SH-SY5Y (cell line): ENCODE measurements around the gene SARDH.

ENCODE experiments used
- GATA2 ChIP-seq: IDR thresholded peaks from 2 replicates; pipeline ENCODE4 v1.6.1; 2011; ENCODE audit warnings: mild to moderate bottlenecking, low read depth, low read length
- GATA3 ChIP-seq: IDR thresholded peaks from 2 replicates; pipeline ENCODE4 v1.6.1; 2011; ENCODE audit warnings: low read depth, mild to moderate bottlenecking, low read length, moderate library complexity

Gene SARDH

DNA sequence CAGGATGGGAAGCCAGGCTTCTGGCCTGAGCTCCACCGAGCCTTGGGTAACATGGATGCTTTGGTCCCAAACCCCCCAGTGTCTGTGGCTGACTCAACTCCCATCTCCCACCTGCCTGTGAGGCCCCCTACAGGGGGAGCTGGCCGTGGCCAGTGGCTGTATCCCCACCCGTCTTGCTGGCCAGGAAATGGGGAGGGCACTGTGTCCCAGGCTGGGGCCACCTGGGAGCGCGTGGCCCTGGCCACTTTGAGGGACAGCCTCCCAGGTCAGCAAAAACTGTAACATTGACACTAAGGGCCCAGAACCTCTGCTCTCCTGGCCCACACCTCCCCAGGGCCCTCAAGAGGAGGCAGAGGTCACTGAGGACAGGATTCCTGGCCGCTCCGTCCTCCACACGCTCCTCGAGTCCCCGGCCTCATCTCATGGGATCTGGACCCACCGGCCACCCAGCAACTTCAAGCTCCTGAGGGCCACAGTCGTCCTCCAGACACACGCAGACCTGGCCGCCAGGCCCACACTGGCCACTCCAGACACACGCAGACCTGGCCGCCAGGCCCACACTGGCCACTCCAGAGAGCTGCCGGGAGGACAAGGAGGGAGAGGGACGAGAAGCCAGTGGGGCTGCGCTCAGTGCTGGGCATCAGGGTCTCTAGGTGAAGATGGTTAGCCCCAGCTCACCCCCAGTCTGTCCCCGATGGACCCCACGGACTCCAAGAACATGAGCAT, 57.7 kb downstream of the SARDH start:
- TF ChIP-seq GATA3 (no peak), GATA2 (no peak)

DNA sequence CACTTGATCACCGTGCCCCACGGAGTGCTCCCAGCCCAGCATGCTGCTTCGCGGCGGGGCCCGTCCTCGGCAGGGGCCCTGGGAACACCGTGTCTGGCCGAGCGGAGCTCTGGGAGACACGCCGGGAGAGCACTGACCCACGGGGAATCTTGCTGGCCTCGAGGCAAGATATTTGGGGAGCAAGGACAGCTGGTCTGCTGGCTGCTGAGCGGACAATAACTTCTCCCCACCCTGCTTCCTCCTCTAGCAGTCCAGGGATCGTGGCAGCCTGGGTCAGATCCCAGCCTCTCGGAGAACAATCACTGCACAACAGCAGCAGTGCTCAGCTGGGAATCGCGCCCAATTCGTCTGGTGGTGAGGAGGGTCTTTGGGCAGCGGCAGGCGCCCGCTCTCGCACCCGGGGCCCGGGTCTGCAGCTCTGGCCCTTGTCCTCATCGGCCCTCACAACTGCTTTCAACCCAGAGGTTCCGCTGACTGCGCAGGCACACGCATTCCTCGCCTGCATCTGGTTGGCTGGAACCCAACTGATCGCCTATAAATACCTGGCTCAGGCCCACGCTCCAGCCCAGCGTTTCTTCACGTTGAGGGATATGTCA, 58.6 kb downstream of the SARDH start:
- TF ChIP-seq GATA3 (no peak), GATA2 (no peak)

DNA sequence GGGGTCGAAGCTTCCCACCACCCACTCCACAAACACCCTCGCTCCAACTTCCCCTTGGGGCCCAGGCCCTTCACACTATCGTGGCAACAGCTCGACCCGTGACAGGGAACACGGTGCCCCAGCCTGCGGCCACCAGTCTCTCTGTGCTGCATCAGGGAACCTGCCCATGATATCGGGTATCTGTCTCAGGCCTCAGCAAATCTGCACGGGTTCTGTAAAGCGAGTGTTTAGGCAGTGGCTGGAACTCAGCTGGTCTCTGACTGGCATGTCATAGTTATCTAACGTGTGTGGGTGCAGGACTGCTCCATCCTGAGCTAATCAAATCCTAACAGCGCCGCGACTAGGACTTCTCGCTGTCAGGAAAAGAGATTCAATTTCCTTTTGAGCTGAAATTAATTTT, 59.1 kb downstream of the SARDH start:
- TF ChIP-seq GATA3 (no peak), GATA2 (no peak)

DNA sequence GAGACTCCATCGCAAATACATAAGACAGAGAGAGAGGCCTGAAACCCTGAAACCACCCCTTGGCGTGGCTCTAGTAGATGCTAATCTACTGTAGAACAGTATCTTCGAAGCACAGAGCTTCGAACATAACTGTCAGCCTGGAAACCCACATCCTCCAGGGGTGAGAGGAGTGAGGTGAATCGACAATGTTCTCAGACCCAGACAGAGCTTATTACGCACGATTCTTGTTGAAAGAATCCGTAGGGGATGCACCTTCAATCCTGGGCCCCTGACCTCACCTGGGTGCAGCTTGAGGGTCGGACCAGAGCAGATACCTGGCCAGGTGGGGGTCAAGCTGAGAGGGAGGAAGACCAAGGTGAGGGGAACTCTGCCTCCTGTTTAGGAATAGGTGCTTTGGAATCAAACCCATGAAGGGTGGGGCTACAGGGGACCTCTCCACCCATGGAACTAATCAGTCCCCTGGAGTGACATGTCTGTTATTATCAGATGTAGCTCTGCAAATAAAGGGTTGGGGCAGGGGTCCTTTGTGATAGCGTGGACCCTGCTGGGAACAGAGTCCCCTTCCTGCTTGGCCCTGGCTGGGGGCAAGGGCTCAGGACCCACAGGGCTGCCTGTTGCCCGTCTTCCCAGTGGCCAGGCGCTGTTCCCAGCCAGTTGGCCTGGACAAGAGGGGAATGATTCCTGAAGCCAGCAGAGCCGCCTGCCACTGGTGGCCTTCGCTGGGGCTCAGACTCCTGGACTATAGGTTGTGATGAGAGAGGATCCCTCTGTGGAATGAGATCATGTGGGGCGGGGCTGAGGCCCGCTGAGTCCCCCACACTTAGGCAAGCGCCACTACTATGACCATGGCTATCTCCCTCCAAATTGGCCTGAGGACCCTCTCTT, 60.8 kb downstream of the SARDH start:
- no peak for TF ChIP-seq GATA2
- TF ChIP-seq GATA3 = no peak

DNA sequence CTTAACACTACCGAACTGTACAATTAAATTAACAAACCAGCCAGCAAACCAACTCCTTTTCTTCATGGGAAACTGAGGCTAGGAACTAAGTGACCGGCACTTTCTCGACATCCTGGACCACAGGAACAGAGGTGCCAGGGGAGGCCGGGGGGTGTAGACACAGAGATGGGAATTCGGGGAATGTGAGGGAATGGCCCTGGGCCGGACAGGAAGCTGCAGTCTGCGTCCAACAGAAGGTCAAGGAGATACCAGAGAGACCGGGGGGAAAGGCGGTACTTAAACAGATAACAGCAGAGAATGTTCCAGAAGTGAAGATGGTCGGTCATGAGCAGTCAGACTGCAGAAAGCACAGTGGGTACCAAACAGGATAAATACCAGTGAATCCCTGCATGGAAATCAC, 61.7 kb downstream of the SARDH start:
- TF ChIP-seq GATA2 (no peak), GATA3 (no peak)

DNA sequence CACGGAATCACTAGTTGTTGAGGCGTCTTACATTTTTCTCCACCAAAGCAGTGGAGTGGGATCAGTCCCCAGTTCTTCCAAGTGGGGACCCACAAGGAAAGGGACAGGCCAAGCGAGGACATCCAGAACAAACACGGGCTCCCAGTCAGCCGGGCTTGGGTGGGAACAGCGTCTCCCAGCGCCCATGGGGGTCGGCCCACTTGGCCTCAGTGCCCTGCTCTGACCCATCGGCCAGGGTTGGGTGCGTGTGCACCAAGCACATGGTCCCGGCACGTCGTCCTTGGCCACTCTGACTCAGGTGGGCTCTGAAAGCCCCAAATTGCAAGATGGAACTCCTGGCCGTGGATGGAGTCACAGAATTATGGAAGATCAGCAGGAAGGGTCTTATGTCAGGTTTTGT, 64.1 kb downstream of the SARDH start:
- TF ChIP-seq GATA2 = no peak
- no peak for TF ChIP-seq GATA3

DNA sequence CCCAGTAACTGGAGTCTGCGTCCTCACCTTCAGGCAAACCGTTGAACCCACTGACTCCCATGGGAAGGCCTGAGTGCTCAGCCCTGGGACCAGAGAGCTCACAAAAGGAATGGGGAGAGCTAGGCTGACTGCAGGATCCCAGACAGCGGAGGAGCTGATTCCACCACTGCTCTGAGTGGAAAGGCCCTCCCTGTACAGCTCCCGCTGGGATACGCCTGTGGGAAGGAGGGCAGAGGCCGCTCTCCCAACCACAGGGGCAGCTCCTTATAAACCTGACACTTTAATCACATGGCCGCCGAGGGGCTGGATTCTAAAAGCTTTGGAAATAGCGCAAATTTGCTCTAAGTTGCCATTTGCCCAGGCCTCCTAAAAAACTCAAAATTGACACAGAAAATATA, 64.9 kb downstream of the SARDH start:
- TF ChIP-seq GATA3 = no peak
- TF ChIP-seq GATA2 = no peak

DNA sequence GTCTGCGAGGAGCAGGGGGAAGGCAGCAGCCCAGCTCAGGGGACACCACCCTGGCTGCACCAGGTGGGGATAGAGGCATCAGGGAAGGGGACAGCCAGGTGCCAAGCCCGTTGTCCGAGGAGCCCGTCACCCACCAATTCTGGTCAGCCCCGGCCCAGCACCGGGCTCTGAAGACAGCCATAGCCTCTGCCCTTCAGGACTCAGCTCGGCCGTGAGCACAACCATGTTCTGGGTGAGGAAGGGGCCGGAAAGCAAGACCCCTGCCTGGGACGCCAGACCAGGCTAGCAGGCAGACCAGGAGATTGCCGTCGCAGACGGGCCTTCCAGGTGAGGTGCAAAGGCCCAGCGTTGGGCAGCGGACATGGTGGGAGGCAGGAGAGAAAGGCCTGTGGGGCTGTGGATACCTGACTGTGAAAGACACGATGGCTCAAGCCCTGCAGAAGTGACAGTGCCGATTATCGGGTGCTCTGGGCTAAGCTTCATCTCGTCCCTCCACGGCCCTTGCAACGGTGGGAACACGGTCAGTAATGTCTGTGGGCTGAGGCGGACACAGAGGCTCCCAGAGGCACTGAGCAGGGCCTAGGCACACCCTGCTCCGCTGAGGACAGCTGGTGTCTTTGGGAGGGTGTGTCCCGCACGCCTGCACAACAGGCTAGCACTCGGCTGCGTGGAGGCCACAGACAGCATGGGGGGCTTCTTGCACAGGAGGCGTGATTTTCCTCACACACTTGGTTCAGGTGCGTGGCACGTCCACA, 65.5 kb downstream of the SARDH start:
- TF ChIP-seq GATA3 (no peak), GATA2 (no peak)

DNA sequence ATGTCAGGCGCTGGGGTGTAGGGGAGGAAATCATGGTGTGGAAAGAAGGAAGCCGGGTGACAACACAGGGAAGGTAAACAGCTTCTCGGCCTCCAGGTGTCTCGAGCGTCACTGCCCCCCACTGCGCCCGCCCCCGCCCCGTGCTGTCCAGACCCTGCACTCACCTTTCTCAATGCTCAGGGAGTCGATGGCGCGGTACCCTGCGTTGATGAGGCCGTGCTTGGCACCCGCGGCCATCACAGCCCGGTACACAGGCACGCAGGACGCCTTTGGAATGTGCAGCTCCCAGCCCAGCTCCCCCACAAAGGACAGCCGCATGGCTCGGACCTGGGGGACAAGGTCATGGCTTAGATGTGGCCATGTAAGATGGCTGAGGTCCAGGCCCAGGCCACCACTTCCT, 66.8 kb downstream of the SARDH start:
- TF ChIP-seq GATA3 = no peak
- no peak for TF ChIP-seq GATA2

DNA sequence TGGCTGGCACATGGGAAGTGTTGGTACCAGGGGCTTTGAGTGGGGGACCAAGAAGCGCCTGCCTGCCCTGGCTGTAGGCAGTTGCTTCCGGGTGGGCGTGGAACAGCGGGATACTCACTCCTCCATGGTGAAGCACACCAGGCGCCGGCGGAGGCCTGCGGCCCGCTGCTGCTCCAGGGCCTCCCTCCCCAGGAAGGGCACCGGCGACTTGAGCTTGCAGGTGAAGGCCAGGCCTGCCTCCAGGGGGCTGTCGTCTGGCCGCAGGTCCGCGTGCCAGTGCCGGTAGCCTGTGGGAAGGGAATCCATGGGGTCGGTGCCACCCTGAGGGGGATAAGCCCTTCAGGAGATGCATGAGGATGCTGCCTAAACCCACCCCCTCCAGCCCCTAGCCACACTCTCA, 67.7 kb downstream of the SARDH start:
- TF ChIP-seq GATA2 (no peak), GATA3 (no peak)

DNA sequence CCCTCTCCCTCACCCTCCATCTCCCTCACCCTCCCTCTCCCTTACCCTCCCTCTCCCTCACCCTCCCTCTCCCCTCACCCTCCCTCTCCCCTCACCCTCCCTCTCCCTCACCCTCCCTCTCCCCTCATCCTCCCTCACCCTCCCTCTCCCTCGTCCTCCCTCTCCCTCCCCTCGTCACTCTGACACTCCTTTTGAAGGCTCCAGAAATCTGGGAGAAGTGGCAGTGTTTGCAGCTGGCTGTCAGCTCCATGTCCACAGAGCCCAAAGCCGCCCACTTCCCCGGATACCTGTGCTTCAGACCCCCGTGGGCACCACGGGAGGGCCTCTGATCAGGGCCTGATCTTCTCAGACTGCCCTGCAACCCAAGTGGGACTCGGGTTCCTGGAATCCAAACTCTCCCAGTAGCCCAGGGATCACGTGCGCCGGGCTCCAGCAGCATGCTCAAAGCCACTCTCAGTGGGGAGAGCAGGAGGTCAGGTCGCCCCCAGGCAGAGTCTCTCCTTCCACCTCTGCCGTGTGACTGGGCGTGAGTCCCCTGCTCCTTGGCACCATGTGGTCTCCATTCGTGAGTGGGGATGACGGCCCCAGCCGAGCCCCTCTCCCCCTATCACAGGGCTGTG, 68.9 kb downstream of the SARDH start:
- TF ChIP-seq GATA2 (no peak), GATA3 (no peak)

DNA sequence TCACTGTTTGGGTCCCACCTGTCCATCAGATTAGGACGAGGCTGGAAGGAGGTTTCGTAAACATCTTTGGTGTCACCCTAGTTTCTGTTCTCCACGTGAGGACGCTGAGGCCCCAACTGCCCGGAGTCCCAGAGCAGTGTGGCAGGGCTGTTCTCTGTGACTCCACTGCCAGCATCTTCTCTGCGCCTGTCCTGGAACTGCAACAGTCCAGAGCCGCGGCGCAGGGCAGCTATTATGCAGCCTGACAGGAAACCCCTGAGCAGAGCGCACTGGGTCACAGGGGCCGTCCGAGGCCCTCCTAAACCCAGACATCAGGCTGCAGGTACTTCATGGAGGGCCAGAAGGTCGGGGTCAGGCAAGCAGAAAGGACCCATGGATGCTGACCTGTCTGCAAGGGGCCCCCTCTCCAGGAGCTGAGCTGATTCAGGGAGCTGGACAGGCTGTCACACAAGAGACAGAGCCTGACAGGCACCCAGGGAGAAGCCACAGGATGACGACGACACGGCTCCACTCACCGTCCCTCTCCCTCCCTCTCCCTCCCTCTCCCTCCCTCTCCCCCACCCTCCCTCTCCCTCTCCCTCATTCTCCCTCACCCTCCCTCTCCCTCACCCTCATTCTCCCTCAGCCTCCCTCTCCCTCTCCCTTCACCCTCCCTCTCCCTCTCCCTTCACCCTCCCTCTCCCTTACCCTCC, 70.2 kb downstream of the SARDH start:
- TF ChIP-seq GATA3 = no peak
- TF ChIP-seq GATA2 = no peak

DNA sequence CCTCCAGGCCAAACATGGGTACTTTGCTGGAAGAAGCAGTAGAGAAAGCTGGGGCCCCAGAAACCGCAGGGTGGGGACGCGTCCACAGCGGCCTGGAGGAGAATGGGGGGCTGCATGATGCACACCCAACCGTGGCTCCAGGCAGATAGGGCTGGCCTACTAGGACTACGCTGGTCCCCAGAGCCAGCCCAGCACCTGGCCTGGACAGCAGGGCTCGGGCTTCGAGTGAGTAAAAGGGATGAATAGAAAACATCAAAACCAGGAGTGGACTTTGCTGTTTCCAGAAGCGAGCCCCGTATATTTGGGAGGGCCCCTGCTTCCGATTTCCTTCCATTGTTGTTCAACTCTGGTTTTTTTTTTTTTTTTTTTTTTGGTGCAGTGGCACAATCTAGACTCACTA, 71.3 kb downstream of the SARDH start:
- TF ChIP-seq GATA3 = no peak
- TF ChIP-seq GATA2 = no peak

DNA sequence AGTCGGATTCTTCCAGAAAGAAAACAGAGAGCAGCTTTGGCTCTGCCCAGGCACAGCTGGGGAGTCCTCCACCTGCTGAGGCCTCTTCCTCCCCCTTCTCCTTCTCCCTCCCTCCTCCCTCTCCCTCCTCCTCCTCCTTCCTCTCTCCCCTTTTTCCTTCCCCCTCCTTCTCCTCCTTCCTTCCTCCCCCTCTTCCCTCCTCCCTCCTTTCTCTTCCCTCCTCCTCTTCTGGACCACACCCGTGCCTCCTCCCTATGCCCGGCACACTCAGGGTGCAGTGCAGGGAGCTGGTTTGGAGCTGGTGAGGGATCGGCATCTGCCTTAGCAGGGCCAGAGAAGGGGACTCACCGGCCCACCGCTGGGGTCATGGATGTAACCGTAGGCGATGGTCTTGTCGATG, 71.8 kb downstream of the SARDH start:
- TF ChIP-seq GATA2 (no peak), GATA3 (no peak)
